HepG2 (cell line): ENCODE results near the gene CPT1A. TPM values are rescaled to one million over a fixed set of nuclear protein-coding genes. Genes with fewer than 3 reads are reported as not detected.
A peak's percentile ranks its signal among the peaks of the same experiment; 100 is the strongest.

ENCODE experiments used
- ATAC-seq: fragments of 200-7000 bp; cut with Tn5 transposase; 3 replicates; pipeline ENCODE4 v1.9.1; 2020; ENCODE audit warnings: mild to moderate bottlenecking, moderate library complexity
- BruUV-seq: library from RNA; stranded (reverse); fragments of 400-500 nt; replicated peaks from 2 replicates; lab custom pipeline; 2021; lab: Mats Ljungman, UMichigan
- CTCF ChIA-PET: fragments of 300-600 bp; formaldehyde crosslinking; extraction: SDS; loops from one replicate; lab custom pipeline; 2021; ENCODE audit warnings: low total read pairs, inconsistent platforms, low intra/inter-chr PET ratio; lab: Yijun Ruan, JAX
- POLR2A ChIA-PET: fragments of 350-600 bp; sonication (Branson Sonifier 250); formaldehyde crosslinking; loops from one replicate; lab custom pipeline; 2020; ENCODE audit warnings: antibody characterized with exemption, inconsistent platforms; lab: Yijun Ruan, JAX
- DNase-seq: peaks from one replicate; pipeline ENCODE4 v3.0.0-alpha.2; 2015; ENCODE audit warnings: low spot score
- FAIRE-seq: peaks from 3 replicates; lab custom pipeline; 2011; peaks lifted over from hg19 to GRCh38; lab: Jason Lieb, UNC
- H2AFZ ChIP-seq: one replicate; pipeline ENCODE4 v1.6.1; 2011; ENCODE audit warnings: low read length, inconsistent platforms
- H3K27ac ChIP-seq: fragments of 300-600 bp; 3 replicates; pipeline ENCODE4 v1.8.0; 2011; ENCODE audit warnings: mixed run types, mild to moderate bottlenecking, mixed read lengths, low read length, inconsistent platforms; ENCODE audit not compliant: insufficient read depth; ENCODE audit errors: extremely low read length
- H3K27me3 ChIP-seq, 2 experiments: fragments of 200-600 bp in 1 of 2; 2 replicates in 1 of 2; 3 replicates in 1 of 2; pipeline versions ENCODE4 v1.6.0 to v1.8.0; 2011; ENCODE audit warnings: low read length in 2 of 2, mild to moderate bottlenecking in 2 of 2, moderate library complexity in 2 of 2, inconsistent platforms in 1 of 2; ENCODE audit not compliant: insufficient read depth in 2 of 2, control insufficient read depth in 1 of 2
- H3K36me3 ChIP-seq, 2 experiments: fragments of 200-600 bp in 1 of 2; replicated peaks in 1 of 2; 2 replicates in 1 of 2; 3 replicates in 1 of 2; pipeline versions ENCODE4 v1.5.1 to v1.8.0; 2011; ENCODE audit warnings: low read length in 2 of 2, inconsistent platforms in 1 of 2; ENCODE audit not compliant: insufficient read depth in 2 of 2, control insufficient read depth in 1 of 2
- H3K4me1 ChIP-seq: 2 replicates; pipeline ENCODE4 v1.5.1; 2012; ENCODE audit warnings: low read length, inconsistent platforms; ENCODE audit not compliant: insufficient read depth
- H3K4me2 ChIP-seq: 2 replicates; pipeline ENCODE4 v1.6.0; 2011; ENCODE audit warnings: low read depth, low read length, inconsistent platforms
- H3K4me3 ChIP-seq, 3 experiments: fragments of 200-600 bp in 1 of 3; sonication (generic), shearing (Covaris generic) in 1 of 3; replicated peaks in 1 of 3; 2 replicates each; pipeline ENCODE4 v1.5.1; 2011 to 2016; ENCODE audit warnings: low read length in 3 of 3, inconsistent platforms in 2 of 3, low read depth in 2 of 3, mild to moderate bottlenecking in 2 of 3, control low read depth in 1 of 3, mixed read lengths in 1 of 3; ENCODE audit not compliant: insufficient read depth in 1 of 3
- H3K79me2 ChIP-seq: one replicate; pipeline ENCODE4 v1.6.1; 2011; ENCODE audit warnings: low read length, inconsistent platforms; ENCODE audit not compliant: insufficient read depth
- H3K9ac ChIP-seq: 2 replicates; pipeline ENCODE4 v1.6.0; 2011; ENCODE audit warnings: mild to moderate bottlenecking, low read depth, low read length, inconsistent platforms; ENCODE audit not compliant: insufficient read depth
- H3K9me3 ChIP-seq: 2 replicates; pipeline ENCODE4 v1.5.1; 2012; ENCODE audit warnings: mild to moderate bottlenecking, low read length
- H4K20me1 ChIP-seq: 2 replicates; pipeline ENCODE4 v1.6.0; 2011; ENCODE audit warnings: inconsistent platforms, mild to moderate bottlenecking, low read length, moderate library complexity; ENCODE audit not compliant: insufficient read depth
- WGBS: methylation state at CpG from one replicate; pipeline ENCODE4 v1.1.6; 2017; ENCODE audit warnings: low lambda C conversion rate; 5-methylcytosine and 5-hydroxymethylcytosine counted together
- in situ Hi-C: cut with HindIII; loops from 2 replicates; pipeline ENCODE4 v1.10.0; 2017; ENCODE audit warnings: low pct_unique_long_range_greater_than_20kb; ENCODE audit not compliant: extremely low pct_ligation_motif_present
- intact Hi-C: fragments of 100-400 bp; cut with micrococcal nuclease; formaldehyde crosslinking; loops from one replicate; pipeline ENCODE4 v1.10.0; 2022; ENCODE audit not compliant: unreplicated experiment
- polyA plus RNA-seq, 8 experiments: library from polyadenylated mRNA; depleted of rRNA in 3 of 8; stranded (reverse) in 7 of 8; unstranded in 1 of 8; fragments of >200 nt; fragmentation: Illumina TruSeq in 4 of 8; extraction: Trizol in 4 of 8; gene quantifications; 2 replicates each; pipeline versions ENCODE4 v1.2.1 to v1.2.3, GENCODE V29; 2011 to 2016; ENCODE audit warnings: low read depth in 4 of 8, missing spikeins in 1 of 8, mixed read lengths in 1 of 8; ENCODE audit not compliant: insufficient read depth in 1 of 8
- total RNA-seq, 5 experiments: library from RNA; depleted of rRNA; stranded (reverse); fragments of >200 nt; fragmentation: Illumina TruSeq; extraction: Trizol; gene quantifications; 2 replicates each; pipeline ENCODE4 v1.2.3, GENCODE V29; 2016; ENCODE audit warnings: low read depth in 1 of 5
- TF ChIP-seq, protein P1 (sequence below): sonication (generic); formaldehyde crosslinking; IDR thresholded peaks from 2 replicates; pipeline ENCODE4 v1.9.0; 2021; ENCODE audit warnings: mild to moderate bottlenecking, missing genetic modification reagents
- TF ChIP-seq, protein P2 (sequence below): sonication (generic); IDR thresholded peaks from 2 replicates; pipeline ENCODE4 v1.6.1; 2016; ENCODE audit warnings: low read depth, borderline replicate concordance

Gene CPT1A
- total and polyA plus RNA-seq, 2 of the 13 experiments (the other 11 are each of a cell fraction or from before 2014, with no cell fraction given) = 7.0 to 7.1 TPM

DNA sequence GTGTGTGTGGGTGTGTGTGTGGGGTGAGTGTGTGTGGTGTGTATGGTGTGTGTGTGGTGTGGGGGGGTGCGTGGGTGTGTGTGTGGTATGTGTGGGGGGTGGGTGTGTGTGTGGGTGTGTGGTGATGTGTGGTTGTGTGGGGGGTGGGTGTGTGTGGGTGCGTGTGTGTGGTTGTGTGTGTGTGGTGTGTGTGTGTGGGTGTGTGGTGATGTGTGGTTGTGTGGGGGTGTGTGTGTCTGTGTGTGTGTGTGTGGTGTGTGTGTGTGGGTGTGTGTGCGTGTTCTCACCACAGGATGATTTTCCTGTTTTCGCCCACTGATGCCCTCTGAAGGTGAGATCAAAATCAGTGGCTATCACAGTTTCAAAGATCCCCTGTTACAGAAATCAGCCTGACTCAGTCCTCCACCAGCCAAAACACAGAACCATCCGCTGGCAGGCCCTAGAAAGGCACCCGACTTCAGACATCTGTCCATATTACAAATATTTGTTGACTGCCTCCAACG lies 24.7 kb downstream of the CPT1A start:
- H3K4me3 ChIP-seq = no peak overlapping the region
- H3K4me1 ChIP-seq = no peaks in the 10 kb centered on the region
- in situ Hi-C loops = no loop called here
- no peaks in the 10 kb centered on the region for H3K79me2 ChIP-seq
- H3K9ac ChIP-seq = no peak overlapping the region
- H3K36me3 ChIP-seq = peaks cover 3 to 4% of the 10 kb centered on the region in 2 experiments; a peak in 2 of 5 replicates
- H3K9me3 ChIP-seq = no peaks in the 10 kb centered on the region
- FAIRE-seq = no peak
- no TSS peak for BruUV-seq
- CTCF ChIA-PET = no interaction called here
- ATAC-seq = no peak
- DNase-seq = no peak
- H3K27me3 ChIP-seq = no peaks in the 10 kb centered on the region
- H3K4me2 ChIP-seq = no peak overlapping the region
- WGBS = 85% methylated on average over 7 of the region's 7 CpGs
- TF ChIP-seq, protein P1, sequence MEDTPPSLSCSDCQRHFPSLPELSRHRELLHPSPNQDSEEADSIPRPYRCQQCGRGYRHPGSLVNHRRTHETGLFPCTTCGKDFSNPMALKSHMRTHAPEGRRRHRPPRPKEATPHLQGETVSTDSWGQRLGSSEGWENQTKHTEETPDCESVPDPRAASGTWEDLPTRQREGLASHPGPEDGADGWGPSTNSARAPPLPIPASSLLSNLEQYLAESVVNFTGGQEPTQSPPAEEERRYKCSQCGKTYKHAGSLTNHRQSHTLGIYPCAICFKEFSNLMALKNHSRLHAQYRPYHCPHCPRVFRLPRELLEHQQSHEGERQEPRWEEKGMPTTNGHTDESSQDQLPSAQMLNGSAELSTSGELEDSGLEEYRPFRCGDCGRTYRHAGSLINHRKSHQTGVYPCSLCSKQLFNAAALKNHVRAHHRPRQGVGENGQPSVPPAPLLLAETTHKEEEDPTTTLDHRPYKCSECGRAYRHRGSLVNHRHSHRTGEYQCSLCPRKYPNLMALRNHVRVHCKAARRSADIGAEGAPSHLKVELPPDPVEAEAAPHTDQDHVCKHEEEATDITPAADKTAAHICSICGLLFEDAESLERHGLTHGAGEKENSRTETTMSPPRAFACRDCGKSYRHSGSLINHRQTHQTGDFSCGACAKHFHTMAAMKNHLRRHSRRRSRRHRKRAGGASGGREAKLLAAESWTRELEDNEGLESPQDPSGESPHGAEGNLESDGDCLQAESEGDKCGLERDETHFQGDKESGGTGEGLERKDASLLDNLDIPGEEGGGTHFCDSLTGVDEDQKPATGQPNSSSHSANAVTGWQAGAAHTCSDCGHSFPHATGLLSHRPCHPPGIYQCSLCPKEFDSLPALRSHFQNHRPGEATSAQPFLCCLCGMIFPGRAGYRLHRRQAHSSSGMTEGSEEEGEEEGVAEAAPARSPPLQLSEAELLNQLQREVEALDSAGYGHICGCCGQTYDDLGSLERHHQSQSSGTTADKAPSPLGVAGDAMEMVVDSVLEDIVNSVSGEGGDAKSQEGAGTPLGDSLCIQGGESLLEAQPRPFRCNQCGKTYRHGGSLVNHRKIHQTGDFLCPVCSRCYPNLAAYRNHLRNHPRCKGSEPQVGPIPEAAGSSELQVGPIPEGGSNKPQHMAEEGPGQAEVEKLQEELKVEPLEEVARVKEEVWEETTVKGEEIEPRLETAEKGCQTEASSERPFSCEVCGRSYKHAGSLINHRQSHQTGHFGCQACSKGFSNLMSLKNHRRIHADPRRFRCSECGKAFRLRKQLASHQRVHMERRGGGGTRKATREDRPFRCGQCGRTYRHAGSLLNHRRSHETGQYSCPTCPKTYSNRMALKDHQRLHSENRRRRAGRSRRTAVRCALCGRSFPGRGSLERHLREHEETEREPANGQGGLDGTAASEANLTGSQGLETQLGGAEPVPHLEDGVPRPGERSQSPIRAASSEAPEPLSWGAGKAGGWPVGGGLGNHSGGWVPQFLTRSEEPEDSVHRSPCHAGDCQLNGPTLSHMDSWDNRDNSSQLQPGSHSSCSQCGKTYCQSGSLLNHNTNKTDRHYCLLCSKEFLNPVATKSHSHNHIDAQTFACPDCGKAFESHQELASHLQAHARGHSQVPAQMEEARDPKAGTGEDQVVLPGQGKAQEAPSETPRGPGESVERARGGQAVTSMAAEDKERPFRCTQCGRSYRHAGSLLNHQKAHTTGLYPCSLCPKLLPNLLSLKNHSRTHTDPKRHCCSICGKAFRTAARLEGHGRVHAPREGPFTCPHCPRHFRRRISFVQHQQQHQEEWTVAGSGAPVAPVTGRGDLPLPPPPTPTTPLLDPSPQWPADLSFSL (CRISPR knock-in tag) = peak; percentile 82; the same call in 1 of the 2 replicates
- TF ChIP-seq, protein P2, sequence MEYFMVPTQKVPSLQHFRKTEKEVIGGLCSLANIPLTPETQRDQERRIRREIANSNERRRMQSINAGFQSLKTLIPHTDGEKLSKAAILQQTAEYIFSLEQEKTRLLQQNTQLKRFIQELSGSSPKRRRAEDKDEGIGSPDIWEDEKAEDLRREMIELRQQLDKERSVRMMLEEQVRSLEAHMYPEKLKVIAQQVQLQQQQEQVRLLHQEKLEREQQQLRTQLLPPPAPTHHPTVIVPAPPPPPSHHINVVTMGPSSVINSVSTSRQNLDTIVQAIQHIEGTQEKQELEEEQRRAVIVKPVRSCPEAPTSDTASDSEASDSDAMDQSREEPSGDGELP = no peak
- intact Hi-C loops = no loop called here
- POLR2A ChIA-PET = no interaction called here
- peaks cover 16% of the 10 kb centered on the region; the same call in 1 of the 2 replicates for H4K20me1 ChIP-seq
- H2AFZ ChIP-seq = no peak overlapping the region
- no peak overlapping the region for H3K27ac ChIP-seq
